ENCODE data around the gene RPS19. TPM values are rescaled to one million over a fixed set of nuclear protein-coding genes. Genes with fewer than 3 reads are reported as not detected.

RPS19 gene
- 1,844 TPM for total RNA-seq

DNA sequence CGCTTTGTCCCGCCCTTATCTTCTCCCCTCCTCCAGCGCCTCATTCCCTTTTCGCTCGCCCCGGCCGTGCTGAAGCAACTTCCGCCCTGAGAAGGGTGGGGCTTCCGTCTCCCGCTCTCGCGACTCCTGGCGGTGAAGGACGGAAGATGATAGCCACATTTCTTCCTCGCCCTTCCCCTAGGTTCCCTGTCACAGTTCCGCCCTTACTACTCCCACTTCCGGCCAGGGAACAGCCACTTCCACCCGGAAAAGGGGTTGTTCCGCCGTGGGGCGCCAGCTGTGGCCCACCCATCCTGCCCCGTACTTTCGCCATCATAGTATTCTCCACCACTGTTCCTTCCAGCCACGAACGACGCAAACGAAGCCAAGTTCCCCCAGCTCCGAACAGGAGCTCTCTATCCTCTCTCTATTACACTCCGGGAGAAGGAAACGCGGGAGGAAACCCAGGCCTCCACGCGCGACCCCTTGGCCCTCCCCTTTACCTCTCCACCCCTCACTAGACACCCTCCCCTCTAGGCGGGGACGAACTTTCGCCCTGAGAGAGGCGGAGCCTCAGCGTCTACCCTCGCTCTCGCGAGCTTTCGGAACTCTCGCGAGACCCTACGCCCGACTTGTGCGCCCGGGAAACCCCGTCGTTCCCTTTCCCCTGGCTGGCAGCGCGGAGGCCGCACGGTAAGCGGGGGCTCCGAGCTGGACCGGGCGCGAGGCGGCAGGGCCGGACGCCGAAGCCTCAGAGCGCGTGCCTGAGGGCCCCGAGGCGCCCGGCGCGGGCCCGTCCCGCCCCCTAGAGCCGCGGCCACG lies at the start of gene RPS19:
RPS19 (plus strand) TSS at position 638 of the 801 bp plus-strand sequence. CDS start 520 bp downstream, outside the sequence.
- peak; percentile 99 for DNase-seq (ENCODE audit: low spot score)

DNA sequence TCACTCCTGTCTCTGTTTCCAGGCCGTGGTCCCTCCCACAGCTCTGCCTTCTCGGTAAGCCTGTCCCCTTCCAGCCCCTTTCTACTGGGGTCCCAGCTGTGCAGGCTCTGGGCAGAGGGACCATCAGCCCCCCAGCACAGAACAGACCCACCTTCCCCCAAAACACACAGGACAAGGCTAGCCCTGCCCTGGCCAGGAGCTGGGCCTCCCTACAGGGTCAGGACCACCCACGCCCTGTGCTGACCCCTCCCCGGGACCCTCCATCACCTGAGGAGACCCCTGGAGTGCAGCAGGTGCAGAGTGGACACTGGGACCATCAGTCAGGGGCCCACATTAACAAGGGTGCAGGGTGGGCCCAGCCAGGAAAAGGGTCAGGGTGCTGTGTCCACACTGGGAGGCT lies 49.8 kb upstream of the RPS19 start:
- no peak for DNase-seq (ENCODE audit: low spot score)

DNA sequence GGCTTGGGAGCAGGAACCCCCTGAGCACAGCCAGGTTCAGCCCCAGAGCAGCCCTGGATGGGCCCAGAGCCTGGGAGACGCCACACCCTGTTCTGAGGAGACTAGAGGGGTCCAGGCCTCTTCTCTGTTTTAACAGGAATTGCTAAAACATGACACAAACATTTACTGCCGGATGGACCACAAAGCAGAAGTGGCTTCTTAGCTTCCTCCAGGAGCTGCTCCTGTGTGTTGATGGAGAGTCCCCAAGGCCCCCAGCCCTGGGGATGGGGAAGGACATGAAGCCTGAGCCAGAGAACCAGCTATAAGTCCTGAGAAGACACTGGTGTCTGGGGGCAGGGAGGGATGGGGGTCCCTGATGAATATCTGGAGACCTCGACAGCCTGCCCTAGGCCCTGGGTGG lies 49.0 kb upstream of the RPS19 start:
- DNase-seq (ENCODE audit: low spot score), result no peak

DNA sequence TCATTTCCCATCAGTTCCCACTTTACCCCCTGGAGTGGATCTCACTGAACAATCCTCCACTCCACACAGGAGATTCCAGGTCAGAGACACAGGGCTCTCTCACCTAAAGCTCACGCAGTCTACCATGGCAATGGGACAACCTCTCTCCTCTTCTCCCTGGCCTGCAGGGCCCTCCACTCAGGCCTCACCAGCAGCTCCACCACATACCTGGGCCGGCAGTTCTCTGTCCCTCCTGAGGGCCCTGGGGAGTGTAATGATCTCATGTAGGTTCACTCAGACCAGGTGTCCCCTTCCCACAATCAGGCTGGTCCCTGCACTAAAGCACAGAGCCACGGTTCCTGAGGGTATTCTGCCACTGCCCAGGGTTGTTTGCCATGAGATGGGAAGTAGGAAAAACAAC lies 48.1 kb upstream of the RPS19 start:
- no peak for DNase-seq (ENCODE audit: low spot score)

DNA sequence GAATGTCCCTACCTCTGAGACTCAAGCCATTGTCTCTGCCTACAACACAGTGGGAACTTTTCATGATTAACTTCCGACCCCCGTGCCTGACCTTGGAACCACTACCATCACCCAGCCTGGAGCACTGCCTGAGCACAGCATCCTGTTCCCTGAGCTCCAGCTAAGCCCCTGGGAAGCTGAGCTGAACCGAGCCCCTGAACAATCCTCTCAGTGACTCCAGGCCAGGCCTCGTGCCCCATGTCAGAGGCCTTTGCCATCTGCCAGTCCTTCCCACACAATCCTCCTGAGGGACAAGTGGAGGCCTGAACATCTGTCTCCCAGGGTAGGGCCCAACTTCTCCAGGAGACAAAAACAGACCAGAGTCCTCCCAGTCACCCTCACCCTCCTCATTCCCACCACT lies 46.1 kb upstream of the RPS19 start:
- DNase-seq (ENCODE audit: low spot score), result no peak

DNA sequence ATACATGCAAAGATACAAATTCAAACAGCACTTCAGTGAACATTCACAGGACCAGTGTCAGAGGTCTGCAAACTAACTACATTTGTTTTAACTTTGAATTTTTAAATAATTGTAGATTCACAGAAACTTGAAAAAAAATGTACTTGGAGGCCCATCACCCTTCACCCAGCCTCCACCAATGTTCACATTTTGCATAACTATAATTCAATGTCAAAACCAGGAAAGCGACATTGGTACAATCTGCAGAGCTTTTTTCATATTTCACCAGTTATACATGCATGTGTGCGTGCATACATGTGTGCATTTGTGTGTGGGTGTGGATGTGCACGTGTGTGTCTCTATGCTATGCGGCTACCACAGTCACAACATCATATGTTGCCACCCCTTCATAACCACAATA lies 44.8 kb upstream of the RPS19 start:
- DNase-seq (ENCODE audit: low spot score), result no peak

DNA sequence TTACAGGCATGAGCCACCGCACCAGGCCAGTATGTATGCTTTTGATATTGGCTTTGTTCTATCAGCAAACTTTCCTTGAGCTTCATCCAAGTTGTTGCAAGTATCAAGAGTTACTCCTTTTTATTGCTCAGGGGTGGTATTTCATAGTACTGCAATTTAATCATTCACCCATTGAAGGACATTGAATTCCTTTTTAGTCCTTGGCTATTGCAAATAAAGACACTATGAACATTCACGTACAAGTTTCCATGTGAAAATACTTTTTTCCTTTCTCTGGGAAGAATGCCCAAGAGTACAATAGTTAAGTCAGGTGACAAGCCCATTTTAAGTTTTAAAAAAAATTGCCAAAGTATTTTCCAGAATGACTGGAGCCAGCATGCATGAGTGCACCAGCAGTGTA lies 43.3 kb upstream of the RPS19 start:
- DNase-seq (ENCODE audit: low spot score), result no peak

DNA sequence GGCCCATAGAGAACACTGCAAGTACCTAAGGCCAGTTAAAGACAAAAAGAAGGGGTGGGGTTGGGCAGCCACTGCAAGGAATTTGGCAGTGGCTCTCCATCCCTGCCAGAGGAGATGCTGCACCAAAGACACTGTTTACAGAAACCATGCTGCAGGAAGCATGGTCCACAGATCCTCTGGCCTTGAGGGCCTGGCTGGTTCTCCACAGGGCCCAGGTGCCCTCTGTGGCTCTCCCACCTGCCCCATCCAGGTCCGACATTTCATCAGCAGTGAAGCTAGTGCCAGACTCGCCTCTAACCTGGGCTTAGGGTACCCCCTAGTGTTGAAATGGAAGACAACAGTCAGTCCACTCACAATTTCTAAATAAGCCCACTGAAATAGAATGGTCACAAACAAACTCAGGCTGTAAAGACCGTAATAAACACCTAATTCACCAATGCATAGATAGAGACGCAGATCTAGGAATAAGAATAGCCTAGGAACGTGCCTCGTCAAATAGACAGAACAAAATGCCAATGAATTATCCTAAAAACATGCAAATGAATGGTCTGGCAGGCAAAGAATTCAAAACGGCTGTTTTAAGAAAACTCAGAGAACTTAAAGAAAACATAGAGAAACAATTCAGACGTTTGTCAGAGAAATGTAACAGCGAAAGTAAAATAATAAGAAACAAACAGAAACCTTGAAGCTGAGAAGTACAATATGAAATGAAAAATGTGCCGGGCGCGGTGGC lies 38.9 kb upstream of the RPS19 start:
- no peak for DNase-seq (ENCODE audit: low spot score)

DNA sequence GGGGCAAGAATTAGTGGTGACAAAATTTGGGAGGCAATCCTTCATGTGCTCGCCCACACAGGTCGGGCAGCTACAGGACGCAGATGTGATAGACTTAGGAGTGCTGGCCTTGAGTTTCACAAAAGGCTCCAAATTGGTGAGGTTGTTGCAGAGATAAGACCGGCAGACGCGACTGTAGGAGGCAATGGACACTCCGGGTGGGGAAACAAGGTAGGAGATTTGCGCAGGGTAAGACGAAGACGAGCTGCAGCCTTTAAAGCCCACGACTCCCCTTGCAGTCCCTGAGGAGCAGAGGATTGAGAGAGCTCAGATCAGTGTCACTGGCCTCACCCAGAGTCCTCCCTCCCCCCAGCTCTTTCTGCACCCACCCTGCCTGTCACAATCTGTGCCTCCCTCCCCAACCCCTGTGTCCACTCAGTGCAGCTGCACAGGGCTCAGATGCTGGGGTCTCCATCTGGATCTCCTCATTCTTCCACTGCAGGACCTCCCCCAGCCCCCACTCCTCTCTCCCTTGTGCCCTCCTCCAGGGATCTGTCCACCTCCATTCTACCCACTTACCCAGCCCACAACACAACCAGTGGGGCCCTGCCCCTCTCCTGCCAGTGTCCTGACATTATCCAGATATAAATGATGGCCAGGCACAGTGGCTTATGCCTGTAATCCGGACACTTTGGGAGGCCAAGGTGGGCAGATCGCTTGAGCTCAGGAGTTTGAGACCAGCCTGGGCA lies 21.9 kb upstream of the RPS19 start:
- DNase-seq (ENCODE audit: low spot score), result no peak

DNA sequence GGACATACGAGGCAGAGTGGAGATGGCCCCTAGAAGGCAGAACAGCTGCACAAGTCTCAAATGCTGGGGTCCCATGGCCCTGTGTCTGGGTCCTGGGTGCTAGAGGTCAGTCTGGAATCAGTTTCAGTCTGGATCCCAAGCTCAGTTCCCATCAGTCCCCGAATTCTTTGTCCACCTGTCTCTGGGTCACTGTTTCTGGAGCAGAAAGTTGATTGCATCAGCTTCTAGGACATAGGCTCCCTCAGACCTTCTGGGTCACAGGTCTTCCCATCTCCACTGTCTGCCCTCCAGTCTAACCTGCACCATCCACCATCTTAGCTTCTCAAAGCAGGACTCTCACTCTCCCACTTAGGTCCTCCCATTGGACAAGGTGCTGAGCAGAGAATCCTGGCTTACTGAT lies 20.8 kb upstream of the RPS19 start:
- DNase-seq (ENCODE audit: low spot score), result no peak

DNA sequence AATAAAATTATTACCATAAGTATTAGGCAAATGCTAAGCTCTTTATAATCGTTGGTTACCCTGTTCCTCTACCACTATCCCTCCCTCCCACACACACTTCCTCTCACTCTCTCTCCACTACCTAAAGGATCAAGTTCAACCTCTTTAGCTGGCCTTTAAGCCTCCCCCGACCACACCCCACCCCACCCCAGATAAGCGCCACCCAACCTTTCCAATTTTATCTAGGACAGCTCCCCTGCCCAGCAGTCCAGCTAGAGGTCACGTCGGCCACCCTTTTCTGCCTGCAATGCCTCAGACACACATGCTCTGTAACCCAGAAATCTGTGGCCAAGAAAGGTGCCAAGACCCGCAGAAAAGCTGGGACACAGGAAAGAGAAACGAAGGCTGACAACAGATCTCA lies 16.7 kb upstream of the RPS19 start:
- DNase-seq (ENCODE audit: low spot score), result no peak

DNA sequence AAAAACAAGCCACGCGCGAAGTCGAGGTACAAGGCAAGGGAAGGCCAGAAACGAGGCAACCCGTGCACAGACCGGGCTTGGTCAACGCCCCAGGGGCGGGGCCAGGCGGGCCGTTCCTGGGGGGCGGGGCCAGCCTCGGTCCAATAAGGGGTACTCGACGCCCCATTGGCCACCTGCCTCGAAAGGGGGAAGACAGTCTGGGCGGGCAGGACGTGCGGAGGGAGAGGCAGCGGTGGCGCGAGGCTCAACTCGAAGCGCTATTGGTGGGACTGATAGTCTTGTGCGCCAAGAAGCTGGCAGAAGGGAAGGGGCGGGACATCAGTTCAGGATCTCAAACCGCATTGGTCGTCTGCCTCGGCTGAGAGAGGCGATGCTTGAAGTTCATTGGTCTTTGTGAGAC lies 15.5 kb upstream of the RPS19 start, which contains the start of gene LYPD4:
LYPD4 (minus strand) TSS at position 83 of the 400 bp plus-strand sequence. CDS start 5,398 bp downstream, outside the sequence.
- no peak for DNase-seq (ENCODE audit: low spot score)

DNA sequence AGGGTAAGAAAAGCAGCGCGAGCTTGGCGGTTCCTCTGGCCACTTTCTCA lies 15.2 kb upstream of the RPS19 start, which contains the start of gene DMRTC2:
DMRTC2 (plus strand) TSS at position 42 of the 50 bp plus-strand sequence. CDS start 2,387 bp downstream, outside the sequence.
- DNase-seq (ENCODE audit: low spot score), result no peak

DNA sequence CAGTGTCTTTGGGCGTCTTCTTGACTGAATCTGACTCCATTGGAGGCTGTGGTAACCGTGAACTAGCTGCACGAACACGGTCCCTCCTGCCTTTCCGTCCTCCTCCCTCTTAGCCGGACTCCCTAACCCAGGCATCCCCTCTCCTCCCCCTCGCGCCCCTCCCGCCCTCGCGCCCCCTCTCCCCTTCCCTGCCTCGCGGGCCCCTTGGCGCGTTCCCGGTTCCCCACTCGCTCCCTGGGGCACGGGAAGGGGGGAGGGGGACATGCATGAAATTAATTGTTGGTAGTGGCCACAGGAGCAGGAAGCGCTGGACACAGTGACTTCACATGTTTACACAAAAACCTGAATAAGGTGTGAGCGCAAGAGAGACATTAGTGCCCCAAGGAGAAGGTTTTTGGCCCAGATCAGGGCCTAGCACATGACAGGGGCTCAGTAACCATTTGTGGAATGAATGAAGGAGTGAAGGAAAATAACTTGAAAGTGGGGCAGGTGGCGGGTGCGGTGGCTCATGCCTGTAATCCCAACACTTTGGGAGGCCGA lies 14.9 kb upstream of the RPS19 start:
- no peak for DNase-seq (ENCODE audit: low spot score)

DNA sequence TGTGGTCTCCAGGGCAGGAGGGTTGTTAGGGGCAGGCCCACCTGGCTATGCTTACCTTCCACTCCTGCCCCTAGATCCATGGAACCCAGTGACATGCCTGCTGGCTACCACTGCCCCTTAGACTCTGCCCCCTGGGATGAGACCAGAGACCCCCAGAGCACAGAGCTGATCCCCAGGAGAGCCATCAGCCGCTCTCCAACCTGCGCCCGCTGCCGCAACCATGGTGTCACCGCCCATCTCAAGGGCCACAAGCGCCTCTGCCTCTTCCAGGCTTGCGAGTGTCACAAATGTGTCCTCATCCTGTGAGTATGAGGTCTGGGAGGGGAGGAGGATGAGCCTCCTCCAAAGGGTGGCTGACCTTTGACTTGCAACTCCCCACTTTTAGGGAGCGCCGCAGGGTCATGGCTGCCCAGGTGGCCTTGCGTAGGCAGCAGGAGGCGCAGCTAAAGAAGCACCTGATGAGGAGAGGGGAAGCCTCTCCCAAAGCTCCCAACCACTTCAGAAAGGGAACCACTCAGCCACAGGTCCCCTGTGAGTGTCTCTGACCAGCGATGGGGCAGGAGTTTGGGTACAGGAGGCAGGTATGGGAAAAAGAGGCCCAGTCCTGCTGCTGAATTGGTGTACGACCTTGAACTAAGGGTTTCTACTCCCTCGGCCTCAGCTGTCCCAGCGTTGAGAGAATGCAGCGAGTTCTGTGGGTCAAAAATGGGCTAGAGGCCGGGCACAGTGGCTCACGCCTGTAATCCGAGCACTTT lies 12.5 kb upstream of the RPS19 start:
- no peak for DNase-seq (ENCODE audit: low spot score)

DNA sequence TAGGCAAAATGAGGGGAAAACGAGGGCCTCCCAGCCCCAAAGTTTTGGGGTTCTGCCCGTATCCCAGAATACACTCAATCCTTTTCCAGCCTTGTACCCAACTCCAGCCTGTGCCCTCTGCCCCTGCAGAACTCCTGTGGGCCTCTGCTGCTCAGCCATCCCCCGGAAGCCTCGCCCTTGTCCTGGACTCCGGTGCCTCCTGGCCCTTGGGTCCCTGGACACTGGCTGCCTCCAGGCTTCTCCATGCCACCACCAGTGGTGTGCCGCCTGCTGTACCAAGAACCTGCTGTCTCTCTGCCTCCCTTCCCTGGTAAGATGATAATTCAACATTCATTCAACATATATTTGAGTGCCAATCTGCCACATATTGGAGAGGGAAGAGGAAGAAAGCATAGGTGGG lies 11.4 kb upstream of the RPS19 start:
- no peak for DNase-seq (ENCODE audit: low spot score)

DNA sequence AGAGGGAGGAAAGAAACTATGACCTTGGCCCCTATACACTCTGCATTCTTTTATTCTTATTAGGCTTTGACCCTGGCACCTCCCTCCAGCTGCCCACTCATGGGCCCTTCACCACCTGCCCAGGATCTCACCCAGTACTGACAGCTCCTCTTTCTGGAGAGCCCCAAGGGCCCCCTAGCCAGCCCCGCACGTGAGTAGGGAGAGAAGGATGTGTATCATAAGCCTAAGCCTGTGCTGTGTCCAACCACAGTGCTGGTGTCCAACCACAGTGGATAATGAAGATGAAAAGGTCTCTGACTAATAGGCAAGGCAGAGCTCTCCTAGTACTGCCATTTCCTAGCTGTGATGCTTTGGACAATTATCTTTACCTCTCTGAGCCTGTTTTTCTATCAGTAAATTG lies 11.0 kb upstream of the RPS19 start:
- DNase-seq (ENCODE audit: low spot score), result no peak

DNA sequence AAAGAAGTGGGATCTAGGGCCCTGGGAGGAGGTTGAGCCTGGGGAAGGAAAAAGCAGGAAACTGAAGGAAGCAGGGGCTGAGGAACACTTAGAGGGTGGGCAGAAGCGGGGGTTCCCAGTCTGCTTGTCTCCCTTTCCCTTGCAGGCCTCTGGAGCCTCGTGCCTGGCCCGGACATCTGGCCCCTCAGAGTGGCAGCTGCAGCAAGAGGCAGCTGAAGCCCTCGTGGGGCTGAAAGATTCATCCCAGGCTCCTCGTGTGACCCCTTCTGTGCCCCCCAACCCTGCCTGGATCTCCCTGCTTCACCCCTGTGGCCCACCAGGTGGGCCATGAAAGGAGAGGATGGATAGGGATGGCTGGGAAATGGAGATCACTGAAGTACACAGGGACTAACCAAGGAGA lies 9.7 kb upstream of the RPS19 start:
- no peak for DNase-seq (ENCODE audit: low spot score)

DNA sequence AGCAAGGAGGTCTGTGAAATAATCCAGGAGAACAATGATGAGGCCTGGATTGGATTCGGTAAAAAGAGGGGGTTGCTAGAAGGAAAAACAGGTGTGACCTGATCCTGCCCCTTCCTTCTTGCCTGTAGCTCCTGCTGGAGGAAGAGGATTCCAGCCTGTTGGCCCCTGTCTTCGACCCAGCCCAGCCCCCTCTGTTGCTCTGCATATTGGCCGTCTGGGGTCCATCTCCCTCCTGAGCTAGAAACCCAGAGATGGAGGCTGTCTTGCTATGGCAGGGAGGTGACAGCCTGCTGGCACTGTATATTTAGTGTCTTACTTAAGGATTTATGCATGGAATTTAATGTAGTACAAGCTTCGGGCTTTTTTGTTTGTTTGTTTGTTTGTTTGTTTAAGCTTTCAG lies 8.6 kb upstream of the RPS19 start:
- no peak for DNase-seq (ENCODE audit: low spot score)

DNA sequence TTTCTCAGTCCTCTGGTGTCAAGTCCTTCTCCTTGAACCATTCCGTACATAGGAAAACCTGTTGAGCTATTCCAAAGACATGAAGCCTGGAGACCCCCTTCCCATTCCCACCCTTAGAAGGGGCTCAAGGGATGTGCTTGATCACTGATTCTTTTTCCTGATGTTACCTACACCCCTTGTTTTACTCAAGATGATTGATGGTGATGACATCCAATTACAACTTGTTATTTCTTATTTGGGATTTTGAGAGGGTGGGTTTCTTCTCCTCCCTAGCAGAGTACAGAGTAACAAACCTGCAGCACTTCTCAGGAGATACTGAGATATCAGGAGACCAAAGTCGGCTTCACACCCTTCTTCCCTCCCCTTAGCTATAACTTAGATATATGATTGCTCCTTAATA lies 6.7 kb upstream of the RPS19 start:
- no peak for DNase-seq (ENCODE audit: low spot score)

DNA sequence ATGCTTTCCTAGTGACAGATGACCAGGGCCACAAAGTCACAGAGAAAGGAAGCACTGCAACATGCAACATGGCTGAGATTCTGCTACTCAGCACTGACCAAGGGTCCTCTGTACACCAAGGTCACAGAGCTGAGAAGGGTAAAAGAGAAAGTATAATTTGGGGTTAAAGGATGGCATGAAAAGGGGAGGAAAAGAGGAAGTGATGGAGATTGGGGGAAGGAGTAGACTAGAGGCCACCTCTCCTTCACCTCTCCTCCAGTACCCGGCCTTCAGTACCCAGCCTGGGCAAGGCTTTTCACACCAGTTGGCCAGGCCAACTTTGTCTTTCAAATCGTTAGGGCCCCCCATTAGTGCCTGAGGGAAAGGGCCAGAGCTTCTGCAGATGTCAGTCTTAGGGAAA lies 6.3 kb upstream of the RPS19 start:
- no peak for DNase-seq (ENCODE audit: low spot score)

DNA sequence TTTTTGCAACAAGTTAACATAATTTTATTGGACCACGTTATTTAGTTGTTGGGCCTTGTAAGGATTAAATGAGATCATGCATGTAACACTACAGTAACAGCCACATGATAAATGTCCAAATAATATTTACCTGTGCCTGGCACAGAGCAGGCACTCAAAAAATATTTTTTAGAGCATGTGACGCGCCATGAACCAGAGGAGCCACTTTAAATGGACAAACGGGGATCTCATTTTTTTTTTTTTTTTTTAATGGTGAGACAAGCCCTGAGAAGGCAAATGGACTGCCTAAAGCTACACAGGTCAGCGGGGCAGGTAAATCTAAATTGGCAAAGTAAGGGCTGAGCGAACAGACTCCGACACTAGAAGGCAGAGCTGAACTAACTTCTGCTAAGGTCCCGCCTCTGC lies 840 bp upstream of the RPS19 start:
- DNase-seq (ENCODE audit: low spot score), result no peak
